ENCODE measurements around the gene HGF.

Gene HGF

DNA sequence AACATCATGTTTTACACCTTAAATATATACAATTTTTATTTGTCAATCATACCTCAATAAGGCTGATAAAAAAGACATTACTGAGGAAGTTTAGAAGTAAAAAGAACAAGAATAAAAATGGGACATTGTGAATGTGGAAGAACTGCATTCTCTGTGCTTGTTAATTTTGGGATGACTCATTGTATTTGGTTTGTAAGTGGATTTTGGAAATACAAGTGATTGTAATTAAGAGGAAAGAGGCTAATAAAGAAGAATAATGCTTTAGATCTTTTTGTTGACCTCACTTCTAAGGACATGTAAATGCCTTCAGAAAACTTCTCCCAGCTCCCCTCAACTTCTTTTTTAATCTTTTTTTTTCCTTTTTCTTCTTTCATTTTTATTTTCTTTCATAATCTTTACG is 76.0 kb downstream of the HGF start:
- Mint-ChIP-seq H3K27ac (no peak overlapping the region), H3K4me1 (ENCODE audit: low read depth in 2 of 2) (no peaks in the 10 kb centered on the region), H3K4me3 (no peak overlapping the region), H3K36me3 (ENCODE audit: insufficient read depth) (no peaks in the 10 kb centered on the region), H3K27me3 (no peaks in the 10 kb centered on the region), H3K9me3 (peaks cover 11 to 25% of the 10 kb centered on the region in 2 donors)
- DNase-seq: no peak
- no peak for ATAC-seq (replicated peaks)

DNA sequence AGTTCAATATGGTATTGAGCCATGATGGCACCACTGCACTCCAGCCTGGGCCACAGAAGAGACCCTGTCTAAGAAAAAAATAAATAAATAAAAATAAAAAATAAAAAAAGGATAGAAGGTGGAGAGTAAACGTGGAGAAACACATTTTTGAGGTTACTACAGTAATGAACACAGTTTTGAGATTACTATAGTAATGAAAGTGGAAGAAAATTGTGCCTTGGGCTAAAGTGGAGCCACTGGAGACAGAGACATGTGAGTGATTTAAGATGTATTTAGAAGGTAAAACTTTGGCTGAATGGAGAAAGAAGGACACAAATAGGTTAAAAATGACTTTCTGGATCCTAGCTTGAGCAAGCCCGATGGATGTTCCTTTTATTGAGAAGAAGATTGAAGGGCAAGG is 76.8 kb downstream of the HGF start:
- Mint-ChIP-seq H3K4me3 (no peak overlapping the region), H3K27ac (no peak overlapping the region), H3K4me1 (ENCODE audit: low read depth in 2 of 2) (no peaks in the 10 kb centered on the region), H3K9me3 (peaks cover 12 to 32% of the 10 kb centered on the region in 2 donors), H3K27me3 (no peaks in the 10 kb centered on the region), H3K36me3 (ENCODE audit: insufficient read depth) (no peaks in the 10 kb centered on the region)
- DNase-seq (no peak), ATAC-seq (replicated peaks) (no peak)

DNA sequence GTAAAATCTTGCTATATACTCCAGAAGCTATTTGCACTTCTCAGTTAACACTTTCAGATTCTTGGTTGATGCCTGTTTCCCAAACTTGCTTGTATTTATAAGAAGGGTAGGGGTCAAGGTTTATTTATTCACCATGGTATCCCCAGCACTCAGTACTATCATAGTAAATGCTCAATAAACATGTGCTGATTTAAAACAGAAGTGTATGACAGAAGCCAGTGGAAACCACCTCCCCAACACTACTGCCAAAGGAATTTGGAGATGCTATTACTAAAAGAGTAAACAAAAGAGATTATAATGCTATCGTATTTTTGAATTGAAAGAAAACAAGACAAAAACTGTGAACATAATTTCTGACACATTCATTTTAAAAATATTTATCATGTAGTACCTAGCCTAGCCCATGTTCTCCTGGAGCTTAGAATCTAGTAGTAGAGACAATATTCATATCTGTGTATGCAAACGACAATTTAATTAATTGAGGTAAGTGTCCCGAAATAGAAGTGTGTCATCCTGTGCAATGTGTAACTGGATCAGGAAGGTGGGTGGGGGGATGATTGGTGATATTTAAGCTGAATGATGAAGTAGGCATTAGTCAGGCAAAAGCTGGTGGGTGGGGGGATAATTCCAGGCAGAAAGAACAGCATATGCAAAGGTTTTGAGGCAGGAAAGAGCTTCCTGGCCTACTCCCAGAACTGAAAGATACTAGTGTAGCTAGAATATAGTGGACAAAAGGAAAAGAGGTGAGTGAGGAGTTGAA is 77.5 kb downstream of the HGF start:
- DNase-seq (no peak), ATAC-seq (replicated peaks) (no peak)
- no peaks in the 10 kb centered on the region for H3K27me3 Mint-ChIP-seq
- no peaks in the 10 kb centered on the region for H3K4me1 Mint-ChIP-seq (ENCODE audit: low read depth in 2 of 2)
- peaks cover 12 to 32% of the 10 kb centered on the region in 2 donors for H3K9me3 Mint-ChIP-seq
- no peak overlapping the region for H3K4me3 Mint-ChIP-seq
- H3K36me3 Mint-ChIP-seq (ENCODE audit: insufficient read depth): no peaks in the 10 kb centered on the region
- H3K27ac Mint-ChIP-seq: no peak overlapping the region

DNA sequence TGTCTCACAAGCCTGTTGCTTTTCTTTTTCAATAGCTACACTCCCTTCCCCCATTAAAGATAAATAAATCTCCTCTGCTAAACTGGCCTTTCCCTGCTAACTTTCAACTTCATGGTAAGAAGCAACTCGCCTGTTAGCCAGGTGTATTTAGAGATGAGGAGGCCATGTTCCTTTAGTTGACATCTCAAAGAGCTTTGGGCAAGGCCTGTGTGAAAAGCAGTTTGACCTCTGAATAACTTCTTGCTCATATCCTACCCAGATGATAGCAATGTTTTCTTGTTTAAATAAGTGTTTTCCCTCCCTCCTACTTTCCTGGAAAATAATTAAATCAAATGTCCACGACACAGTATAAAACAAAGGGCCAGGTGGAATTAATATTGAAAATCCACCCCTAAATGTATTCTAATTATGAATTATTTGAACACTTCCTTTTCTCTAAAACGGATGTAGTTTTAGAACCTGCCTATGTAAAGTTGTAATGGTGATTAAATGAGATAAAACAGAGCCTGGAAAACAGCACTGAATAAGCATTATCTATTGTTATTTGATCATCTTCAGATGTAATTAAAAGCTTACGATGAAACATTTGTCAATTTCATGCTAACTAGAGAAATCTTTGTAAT is 78.5 kb downstream of the HGF start:
- peaks cover 11 to 32% of the 10 kb centered on the region in 2 donors for H3K9me3 Mint-ChIP-seq
- ATAC-seq (replicated peaks): no peak
- no peak overlapping the region for H3K27ac Mint-ChIP-seq
- no peak overlapping the region for H3K4me3 Mint-ChIP-seq
- no peaks in the 10 kb centered on the region for H3K27me3 Mint-ChIP-seq
- no peaks in the 10 kb centered on the region for H3K4me1 Mint-ChIP-seq (ENCODE audit: low read depth in 2 of 2)
- H3K36me3 Mint-ChIP-seq (ENCODE audit: insufficient read depth): no peaks in the 10 kb centered on the region
- no peak for DNase-seq

DNA sequence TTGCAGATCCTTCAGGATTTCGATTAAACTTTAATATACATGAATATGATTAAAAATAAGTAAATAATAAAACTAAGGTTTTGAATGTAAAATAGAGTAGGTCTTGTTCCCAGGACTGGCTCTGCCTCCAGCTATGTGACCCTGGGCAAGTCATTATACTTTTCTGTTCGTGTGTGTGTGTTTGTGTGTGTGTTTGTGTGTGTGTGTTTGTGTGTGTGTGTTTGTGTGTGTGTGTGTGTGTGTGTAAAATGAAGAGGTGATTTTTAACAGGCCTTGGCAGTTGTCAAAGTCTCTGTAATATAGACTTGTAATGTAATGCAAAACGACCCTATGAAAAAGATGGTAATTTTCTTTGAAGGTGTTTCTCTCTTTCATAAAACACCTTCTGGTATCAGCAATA is 79.2 kb downstream of the HGF start:
- no peak for DNase-seq
- Mint-ChIP-seq H3K36me3 (ENCODE audit: insufficient read depth) (no peaks in the 10 kb centered on the region), H3K4me3 (no peak overlapping the region), H3K4me1 (ENCODE audit: low read depth in 2 of 2) (no peaks in the 10 kb centered on the region), H3K27me3 (no peaks in the 10 kb centered on the region), H3K9me3 (peaks cover 11 to 32% of the 10 kb centered on the region in 2 donors), H3K27ac (no peak overlapping the region)
- no peak for ATAC-seq (replicated peaks)

DNA sequence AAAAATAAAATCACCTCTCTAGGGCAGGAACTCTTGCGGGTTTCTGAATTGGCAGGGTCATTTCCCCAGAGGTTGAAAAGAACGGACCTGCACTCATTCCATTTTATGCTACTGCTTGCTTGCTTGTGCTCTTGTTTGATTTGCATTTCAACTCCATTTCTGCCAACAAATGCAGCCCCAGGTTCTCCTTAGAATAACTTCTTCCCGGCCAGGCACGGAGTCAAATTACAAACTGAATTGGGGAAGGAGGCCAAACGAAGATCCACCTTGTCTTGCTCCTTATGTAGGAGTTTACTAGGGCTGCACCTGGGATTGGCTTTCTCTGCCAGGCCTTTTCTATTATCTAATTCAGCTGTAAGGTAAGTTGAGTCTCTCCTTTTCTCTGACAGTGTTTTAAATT is 79.6 kb downstream of the HGF start:
- ATAC-seq (replicated peaks) (no peak), DNase-seq (no peak)
- H3K36me3 Mint-ChIP-seq (ENCODE audit: insufficient read depth): no peaks in the 10 kb centered on the region
- H3K4me1 Mint-ChIP-seq (ENCODE audit: low read depth in 2 of 2): no peaks in the 10 kb centered on the region
- no peaks in the 10 kb centered on the region for H3K27me3 Mint-ChIP-seq
- no peak overlapping the region for H3K27ac Mint-ChIP-seq
- no peak overlapping the region for H3K4me3 Mint-ChIP-seq
- H3K9me3 Mint-ChIP-seq: peaks cover 11 to 32% of the 10 kb centered on the region in 2 donors

DNA sequence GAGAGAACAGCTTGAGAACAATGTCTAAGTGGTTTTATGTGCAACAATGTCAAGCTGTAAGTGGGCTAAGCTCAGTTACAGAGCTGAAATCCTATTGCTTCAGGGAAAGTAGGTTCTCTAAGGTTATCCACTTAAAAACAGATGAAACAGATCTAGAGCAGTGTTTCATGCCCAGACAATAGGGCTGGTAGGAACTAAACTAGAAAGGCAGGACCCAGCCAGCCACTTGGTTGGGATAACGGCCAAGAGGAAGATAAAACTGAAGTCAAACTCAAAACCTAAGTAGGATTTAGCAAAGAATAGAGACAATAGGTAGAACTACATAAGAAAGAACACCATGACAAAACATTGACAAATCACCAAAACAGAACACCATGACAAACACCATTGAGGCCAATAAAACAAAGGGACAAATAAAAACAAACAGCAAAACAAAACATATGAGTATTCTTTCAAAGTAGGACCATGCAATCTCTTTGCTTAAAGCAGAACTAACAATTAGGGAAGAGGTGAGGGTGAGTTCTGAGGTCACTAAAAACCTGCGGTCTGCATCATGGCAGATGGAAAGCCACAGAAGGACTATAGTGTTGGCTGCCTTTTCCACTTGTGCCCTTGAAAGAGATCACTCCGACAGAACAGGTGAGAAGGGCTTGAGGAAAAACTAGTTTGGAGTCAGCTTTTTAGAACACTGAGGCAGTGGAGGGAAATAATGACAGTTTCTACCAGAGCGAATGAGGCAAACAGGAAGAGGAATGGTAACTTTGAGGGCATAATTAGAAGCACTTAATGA is 81.0 kb downstream of the HGF start:
- Mint-ChIP-seq H3K4me1 (ENCODE audit: low read depth in 2 of 2) (no peaks in the 10 kb centered on the region), H3K27ac (no peak overlapping the region), H3K36me3 (ENCODE audit: insufficient read depth) (no peaks in the 10 kb centered on the region), H3K4me3 (no peak overlapping the region), H3K9me3 (peaks cover 15 to 32% of the 10 kb centered on the region in 2 donors), H3K27me3 (no peaks in the 10 kb centered on the region)
- ATAC-seq (replicated peaks) (no peak), DNase-seq (no peak)

DNA sequence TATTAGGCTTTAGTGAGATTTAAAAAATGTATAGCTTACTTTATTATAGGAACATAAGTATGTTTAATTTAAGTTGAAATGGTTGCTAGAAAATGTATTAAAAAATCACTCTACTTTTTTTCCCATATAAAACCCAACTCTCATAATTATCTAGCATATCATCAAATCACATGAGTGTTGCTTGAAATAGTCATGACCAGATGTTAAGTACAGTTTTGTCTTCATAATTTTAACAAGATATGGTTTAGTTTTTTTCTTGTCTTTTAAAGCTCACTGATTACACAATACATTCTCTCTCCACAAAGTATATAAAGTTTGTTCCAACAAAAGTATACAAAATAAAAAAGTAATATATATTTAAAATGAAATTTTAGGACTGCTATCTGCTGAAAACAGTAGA is 82.8 kb downstream of the HGF start:
- no peak overlapping the region for H3K27ac Mint-ChIP-seq
- ATAC-seq (replicated peaks): no peak
- H3K36me3 Mint-ChIP-seq (ENCODE audit: insufficient read depth): no peaks in the 10 kb centered on the region
- H3K27me3 Mint-ChIP-seq: no peaks in the 10 kb centered on the region
- no peaks in the 10 kb centered on the region for H3K4me1 Mint-ChIP-seq (ENCODE audit: low read depth in 2 of 2)
- no peak for DNase-seq
- H3K9me3 Mint-ChIP-seq: peaks cover 11 to 19% of the 10 kb centered on the region in 2 donors
- H3K4me3 Mint-ChIP-seq: no peak overlapping the region

DNA sequence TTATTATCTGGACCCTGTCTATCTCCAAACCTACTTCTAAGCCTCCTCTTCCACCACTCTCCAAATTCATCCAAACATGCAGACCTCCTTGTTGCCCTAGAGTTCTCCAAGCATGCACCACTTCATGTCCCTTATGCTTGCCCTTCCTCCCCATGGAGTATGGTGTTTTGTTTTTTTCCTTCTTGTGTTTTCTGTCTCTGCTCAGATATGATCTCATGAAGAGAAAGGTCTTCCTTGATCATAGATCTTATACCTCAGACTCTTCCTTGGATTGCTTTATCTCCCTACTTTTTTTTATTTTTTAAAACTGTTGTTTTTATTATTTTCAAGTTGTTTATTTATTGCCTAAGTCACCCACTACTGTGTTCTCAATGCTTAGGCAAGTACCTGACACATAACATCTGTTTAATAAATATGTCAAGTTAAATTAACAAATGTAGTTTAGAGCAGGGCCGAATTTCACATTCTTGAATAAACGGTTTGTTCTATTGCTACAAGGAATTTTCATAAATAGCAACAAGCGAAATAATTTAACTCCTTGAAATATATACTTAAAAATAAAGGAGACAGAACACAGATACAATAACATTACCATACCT is 84.5 kb downstream of the HGF start:
- ATAC-seq (replicated peaks) (no peak), DNase-seq (no peak)
- Mint-ChIP-seq H3K9me3 (peaks cover 10 to 11% of the 10 kb centered on the region in 2 donors), H3K4me3 (no peak overlapping the region), H3K36me3 (ENCODE audit: insufficient read depth) (no peaks in the 10 kb centered on the region), H3K4me1 (ENCODE audit: low read depth in 2 of 2) (no peaks in the 10 kb centered on the region), H3K27me3 (no peaks in the 10 kb centered on the region), H3K27ac (no peak overlapping the region)

DNA sequence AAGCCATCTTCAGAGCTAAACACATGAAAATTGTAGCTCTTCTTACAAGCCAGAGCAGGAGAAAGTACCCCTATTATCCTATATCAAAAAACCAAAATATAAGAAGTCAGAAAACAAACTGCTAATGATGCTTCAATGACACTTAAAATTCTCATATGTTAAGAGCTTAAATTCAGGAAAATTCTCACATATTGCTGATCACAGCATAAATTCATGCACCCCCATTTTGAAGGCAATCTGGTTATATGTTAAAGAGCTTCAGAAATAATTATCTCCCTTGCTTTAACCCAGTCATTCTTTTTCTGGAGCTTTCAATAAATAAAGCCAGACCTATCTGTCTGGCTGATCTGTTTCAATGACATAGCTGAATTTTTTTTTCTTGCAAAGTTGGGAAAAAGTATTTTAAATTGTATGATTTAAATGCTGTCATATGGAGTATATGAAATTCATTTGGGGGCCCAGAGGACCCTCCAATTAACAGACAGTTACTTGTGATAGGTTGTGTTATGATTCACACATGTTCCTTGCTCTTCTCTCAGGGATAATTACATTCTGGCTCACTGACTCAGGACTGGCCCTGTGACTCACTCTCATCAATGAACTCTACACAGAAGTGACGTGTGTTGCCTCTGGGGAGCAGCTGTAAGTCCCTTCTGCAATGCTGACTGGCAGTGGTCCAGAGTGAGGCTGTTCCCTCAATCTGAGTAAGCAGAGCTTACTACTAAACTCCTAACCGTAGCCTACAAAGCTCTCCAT is 85.2 kb downstream of the HGF start:
- no peaks in the 10 kb centered on the region for H3K36me3 Mint-ChIP-seq (ENCODE audit: insufficient read depth)
- no peak overlapping the region for H3K27ac Mint-ChIP-seq
- ATAC-seq (replicated peaks) (no peak), DNase-seq (no peak)
- no peaks in the 10 kb centered on the region for H3K27me3 Mint-ChIP-seq
- H3K4me3 Mint-ChIP-seq: no peak overlapping the region
- no peaks in the 10 kb centered on the region for H3K4me1 Mint-ChIP-seq (ENCODE audit: low read depth in 2 of 2)
- H3K9me3 Mint-ChIP-seq: peaks cover 11% of the 10 kb centered on the region in 2 donors

DNA sequence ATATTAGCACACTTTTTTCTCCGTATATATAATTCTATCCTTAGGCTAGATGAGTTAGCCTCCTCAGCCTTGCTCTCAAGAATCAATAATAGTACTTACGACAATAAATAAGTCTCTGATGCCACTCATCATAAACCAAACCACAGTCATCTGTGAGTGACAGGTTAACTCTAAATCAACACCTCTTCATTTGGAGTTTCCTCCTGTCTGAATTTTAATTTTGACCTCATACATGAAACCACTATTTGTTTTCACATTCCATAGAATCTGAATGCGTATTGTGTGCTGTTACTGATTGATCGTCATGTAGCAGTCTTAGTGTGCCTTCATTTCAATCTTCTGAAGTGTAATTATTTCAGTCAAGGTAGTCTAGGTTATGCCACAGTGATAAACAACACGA is 85.8 kb downstream of the HGF start:
- Mint-ChIP-seq H3K36me3 (ENCODE audit: insufficient read depth) (no peaks in the 10 kb centered on the region), H3K4me1 (ENCODE audit: low read depth in 2 of 2) (no peaks in the 10 kb centered on the region), H3K27me3 (no peaks in the 10 kb centered on the region), H3K9me3 (peaks cover 9% of the 10 kb centered on the region in 2 donors), H3K27ac (no peak overlapping the region), H3K4me3 (no peak overlapping the region)
- ATAC-seq (replicated peaks) (no peak), DNase-seq (no peak)

DNA sequence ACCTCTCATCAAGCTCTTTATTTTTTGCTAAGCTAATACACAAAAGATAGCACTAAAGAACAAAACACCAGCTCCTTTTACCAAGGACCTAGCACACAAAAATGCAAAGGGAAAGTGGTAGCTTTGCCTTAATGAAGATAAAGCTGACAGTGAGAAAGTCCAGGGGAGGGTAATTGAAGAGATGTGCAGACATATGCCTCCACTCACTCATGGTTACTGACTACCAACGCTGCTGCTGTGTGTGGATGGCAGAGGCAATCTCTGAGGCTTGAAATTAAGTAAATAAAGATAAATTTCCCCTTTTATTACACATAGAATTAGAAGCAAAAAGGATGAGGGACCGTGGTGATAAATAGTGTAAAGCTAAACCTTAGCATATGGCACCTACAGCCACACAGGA is 87.0 kb downstream of the HGF start:
- H3K4me1 Mint-ChIP-seq (ENCODE audit: low read depth in 2 of 2): no peaks in the 10 kb centered on the region
- no peak overlapping the region for H3K27ac Mint-ChIP-seq
- no peaks in the 10 kb centered on the region for H3K27me3 Mint-ChIP-seq
- no peak for ATAC-seq (replicated peaks)
- DNase-seq: no peak
- H3K36me3 Mint-ChIP-seq (ENCODE audit: insufficient read depth): no peaks in the 10 kb centered on the region
- H3K4me3 Mint-ChIP-seq: no peak overlapping the region
- H3K9me3 Mint-ChIP-seq: peaks cover 0 to 9% of the 10 kb centered on the region in 2 donors

DNA sequence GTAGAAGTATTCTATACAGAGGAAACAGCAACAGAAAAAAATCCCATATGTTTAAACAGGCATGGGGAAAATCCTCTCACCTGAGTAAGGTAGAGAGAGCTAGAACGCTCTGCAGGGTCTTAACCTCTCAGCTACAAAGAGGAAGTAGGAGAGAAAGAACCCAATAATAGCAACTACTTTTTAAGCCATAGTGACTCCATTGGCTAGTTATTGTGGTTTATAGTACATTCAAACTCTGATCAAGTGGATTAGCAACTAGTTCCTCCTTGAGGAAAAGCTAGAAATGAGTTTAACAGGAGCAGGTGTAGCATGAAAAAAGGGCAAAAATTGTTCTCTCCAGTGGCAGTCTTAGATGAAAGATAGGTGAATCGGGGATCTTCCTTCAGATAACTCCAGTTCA is 89.7 kb downstream of the HGF start:
- peaks cover 0 to 14% of the 10 kb centered on the region in 2 donors for H3K9me3 Mint-ChIP-seq
- ATAC-seq (replicated peaks) (no peak), DNase-seq (no peak)
- H3K36me3 Mint-ChIP-seq (ENCODE audit: insufficient read depth): no peaks in the 10 kb centered on the region
- no peak overlapping the region for H3K27ac Mint-ChIP-seq
- no peak overlapping the region for H3K4me3 Mint-ChIP-seq
- no peaks in the 10 kb centered on the region for H3K27me3 Mint-ChIP-seq
- no peaks in the 10 kb centered on the region for H3K4me1 Mint-ChIP-seq (ENCODE audit: low read depth in 2 of 2)
